A172 (cell line): Measurements from ENCODE around the gene GRIA3. TPM values are rescaled to one million over a fixed set of nuclear protein-coding genes. Genes with fewer than 3 reads are reported as not detected.
A peak's percentile ranks its signal among the peaks of the same experiment; 100 is the strongest.
"Not testable (repeated sequence)": the region's sequence is repeated elsewhere in the genome, so short reads cannot be mapped to it uniquely, and the experiment has no call there.

Experiments
- DNase-seq: peaks from one replicate; pipeline ENCODE4 v3.0.0-alpha.2; 2015; ENCODE audit warnings: low spot score
- total RNA-seq: library from RNA; depleted of rRNA; stranded (reverse); fragments of >200 nt; shearing (Covaris generic); gene quantifications from 2 replicates; pipeline ENCODE4 v1.2.3, GENCODE V29; 2014

The GRIA3 gene
- total RNA-seq, 1 experiment from 2014 or later = not detected

- DNase-seq = no peak
Measured at GRCh38 chrX:123272630-123273029, 88.6 kb downstream of the GRIA3 start.

- no peak for DNase-seq
Measured at GRCh38 chrX:123274796-123275195, 90.7 kb downstream of the GRIA3 start.

GRCh38 chrX:123277347-123277746, 93.3 kb downstream of the GRIA3 start:
- DNase-seq = no peak

GRCh38 chrX:123277821-123278220, 93.7 kb downstream of the GRIA3 start:
- no peak for DNase-seq

GRCh38 chrX:123282241-123282640, 98.2 kb downstream of the GRIA3 start:
- no peak for DNase-seq

GRCh38 chrX:123283407-123283806, 99.3 kb downstream of the GRIA3 start:
- DNase-seq = not testable (repeated sequence)

- no peak for DNase-seq
Measured at GRCh38 chrX:123291623-123292022, 107.5 kb downstream of the GRIA3 start.

- no peak for DNase-seq
Measured at GRCh38 chrX:123298026-123298425, 113.9 kb downstream of the GRIA3 start.

GRCh38 chrX:123303429-123303828, 119.4 kb downstream of the GRIA3 start:
- no peak for DNase-seq

GRCh38 chrX:123308658-123309057, 124.6 kb downstream of the GRIA3 start:
- DNase-seq = no peak

GRCh38 chrX:123310112-123310511, 126.0 kb downstream of the GRIA3 start:
- DNase-seq = no peak

GRCh38 chrX:123311486-123311885, 127.4 kb downstream of the GRIA3 start:
- no peak for DNase-seq

- DNase-seq = no peak
Measured at GRCh38 chrX:123313486-123313885, 129.4 kb downstream of the GRIA3 start.

GRCh38 chrX:123320622-123321021, 136.5 kb downstream of the GRIA3 start:
- DNase-seq = no peak

- no peak for DNase-seq
Measured at GRCh38 chrX:123322536-123322935, 138.5 kb downstream of the GRIA3 start.

GRCh38 chrX:123324625-123325024, 140.5 kb downstream of the GRIA3 start:
- no peak for DNase-seq

GRCh38 chrX:123330229-123330942, 146.3 kb downstream of the GRIA3 start:
- DNase-seq = no peak

- DNase-seq = no peak
Measured at GRCh38 chrX:123331349-123331748, 147.3 kb downstream of the GRIA3 start.

GRCh38 chrX:123331859-123332258, 147.8 kb downstream of the GRIA3 start:
- DNase-seq = no peak

- peak; percentile 1 for DNase-seq
Measured at GRCh38 chrX:123336666-123337065, 152.6 kb downstream of the GRIA3 start.

GRCh38 chrX:123337886-123338639, 154.0 kb downstream of the GRIA3 start:
- DNase-seq = no peak

GRCh38 chrX:123339221-123339905, 155.3 kb downstream of the GRIA3 start:
- DNase-seq = no peak

- no peak for DNase-seq
Measured at GRCh38 chrX:123340696-123341095, 156.6 kb downstream of the GRIA3 start.
